GM19372 (cell line): ENCODE results near the gene NPIPA5.
"Not testable (repeated sequence)": the region's sequence is repeated elsewhere in the genome, so short reads cannot be mapped to it uniquely, and the experiment has no call there.

Experiments used
- ATAC-seq: cut with Tn5 transposase; IDR thresholded peaks from one replicate; pipeline ENCODE4 v1.9.1; 2021; ENCODE audit warnings: mild to moderate bottlenecking, low read depth, moderate library complexity; ENCODE audit not compliant: unreplicated experiment

NPIPA5 gene

GRCh38 chr16:15395631-15396508, 17.8 kb upstream of the NPIPA5 start, which contains the start of gene MPV17L:
Gene MPV17L (plus strand): TSS chr16:15395754. CDS start chr16:15395898, 144 bp downstream.
- not testable (repeated sequence) for ATAC-seq

- ATAC-seq = not testable (repeated sequence)
Observed at GRCh38 chr16:15393025-15393424, 14.9 kb upstream of the NPIPA5 start.

GRCh38 chr16:15389916-15390315, 11.8 kb upstream of the NPIPA5 start:
- ATAC-seq = not testable (repeated sequence)

- not testable (repeated sequence) for ATAC-seq
Observed at GRCh38 chr16:15388060-15388459, 10.0 kb upstream of the NPIPA5 start.

- ATAC-seq = not testable (repeated sequence)
Observed at GRCh38 chr16:15382810-15383209, 4.7 kb upstream of the NPIPA5 start.

GRCh38 chr16:15357495-15357894, 20.6 kb downstream of the NPIPA5 start:
- not testable (repeated sequence) for ATAC-seq

- not testable (repeated sequence) for ATAC-seq
Observed at GRCh38 chr16:15354846-15355245, 23.2 kb downstream of the NPIPA5 start.

- not testable (repeated sequence) for ATAC-seq
Observed at GRCh38 chr16:15352852-15353251, 25.2 kb downstream of the NPIPA5 start.

GRCh38 chr16:15351745-15352144, 26.3 kb downstream of the NPIPA5 start:
- not testable (repeated sequence) for ATAC-seq

- not testable (repeated sequence) for ATAC-seq
Observed at GRCh38 chr16:15351251-15351650, 26.8 kb downstream of the NPIPA5 start.

GRCh38 chr16:15348721-15349120, 29.4 kb downstream of the NPIPA5 start:
- ATAC-seq = not testable (repeated sequence)

GRCh38 chr16:15342337-15342736, 35.8 kb downstream of the NPIPA5 start:
- not testable (repeated sequence) for ATAC-seq

- ATAC-seq = not testable (repeated sequence)
Observed at GRCh38 chr16:15338986-15339385, 39.1 kb downstream of the NPIPA5 start.

GRCh38 chr16:15337974-15338605, 40.0 kb downstream of the NPIPA5 start:
- not testable (repeated sequence) for ATAC-seq

GRCh38 chr16:15335609-15336008, 42.5 kb downstream of the NPIPA5 start:
- not testable (repeated sequence) for ATAC-seq

GRCh38 chr16:15333969-15334368, 44.1 kb downstream of the NPIPA5 start:
- ATAC-seq = not testable (repeated sequence)

- not testable (repeated sequence) for ATAC-seq
Observed at GRCh38 chr16:15330978-15331377, 47.1 kb downstream of the NPIPA5 start.

GRCh38 chr16:15324954-15325353, 53.1 kb downstream of the NPIPA5 start:
- ATAC-seq = not testable (repeated sequence)

GRCh38 chr16:15323373-15323772, 54.7 kb downstream of the NPIPA5 start:
- not testable (repeated sequence) for ATAC-seq

- not testable (repeated sequence) for ATAC-seq
Observed at GRCh38 chr16:15321221-15321620, 56.9 kb downstream of the NPIPA5 start.

- ATAC-seq = not testable (repeated sequence)
Observed at GRCh38 chr16:15314562-15314961, 63.5 kb downstream of the NPIPA5 start.
